OCI-LY1 (cell line): ENCODE data around the gene IQSEC3.

Experiments used
- H2AFZ ChIP-seq: fragments of 200-600 bp; sonication (generic), shearing (Covaris generic); 2 replicates; pipeline ENCODE4 v1.6.0; 2014; ENCODE audit warnings: antibody characterized with exemption, mild to moderate bottlenecking, low read length
- H3F3A ChIP-seq: fragments of 200-600 bp; sonication (generic), shearing (Covaris generic); 2 replicates; pipeline ENCODE4 v1.6.0; 2014; ENCODE audit warnings: mild to moderate bottlenecking, antibody characterized with exemption, low read length, moderate library complexity; ENCODE audit not compliant: insufficient read depth
- H3K27ac ChIP-seq: fragments of 200-600 bp; sonication (generic); 2 replicates; pipeline ENCODE4 v1.5.1; 2014; ENCODE audit warnings: low read length, mixed run types, mild to moderate bottlenecking, low read depth; ENCODE audit not compliant: poor library complexity, severe bottlenecking
- H3K27me3 ChIP-seq: fragments of 200-600 bp; sonication (generic); 2 replicates; pipeline ENCODE4 v1.6.0; 2014; ENCODE audit warnings: antibody characterized with exemption, mild to moderate bottlenecking, low read length, moderate library complexity; ENCODE audit not compliant: insufficient read depth
- H3K36me3 ChIP-seq: fragments of 200-600 bp; sonication (generic); 2 replicates; pipeline ENCODE4 v1.6.1; 2014; ENCODE audit warnings: mild to moderate bottlenecking, antibody characterized with exemption, low read length, moderate library complexity, mixed read lengths; ENCODE audit not compliant: insufficient read depth
- H3K4me1 ChIP-seq: fragments of 200-600 bp; sonication (generic); 2 replicates; pipeline ENCODE4 v1.5.1; 2014; ENCODE audit warnings: mild to moderate bottlenecking, low read length, moderate library complexity; ENCODE audit not compliant: insufficient read depth, severe bottlenecking
- H3K4me2 ChIP-seq: fragments of 200-600 bp; sonication (generic), shearing (Covaris generic); 2 replicates; pipeline ENCODE4 v1.6.1; 2014; ENCODE audit warnings: low read length
- H3K4me3 ChIP-seq: fragments of 200-600 bp; sonication (generic); 2 replicates; pipeline ENCODE4 v1.5.1; 2014; ENCODE audit warnings: low read length, low read depth, mild to moderate bottlenecking, mixed read lengths; ENCODE audit not compliant: poor library complexity, severe bottlenecking
- H3K79me2 ChIP-seq: fragments of 200-600 bp; shearing (Covaris generic); 2 replicates; pipeline ENCODE4 v1.6.1; 2016; ENCODE audit warnings: mixed run types, low read length, mixed read lengths; ENCODE audit not compliant: insufficient read depth
- H3K9ac ChIP-seq: fragments of 200-600 bp; sonication (generic), shearing (Covaris generic); 2 replicates; pipeline ENCODE4 v1.6.1; 2014; ENCODE audit warnings: mild to moderate bottlenecking, low read length, mixed read lengths
- H3K9me2 ChIP-seq: fragments of 200-600 bp; sonication (generic), shearing (Covaris generic); 2 replicates; pipeline ENCODE4 v1.6.1; 2014; ENCODE audit warnings: low read depth, mild to moderate bottlenecking, low read length, mixed read lengths
- H3K9me3 ChIP-seq: fragments of 200-600 bp; shearing (Covaris generic); 2 replicates; pipeline ENCODE4 v1.6.1; 2014; ENCODE audit warnings: low read length, mixed read lengths
- H4K20me1 ChIP-seq: fragments of 200-600 bp; sonication (generic), shearing (Covaris generic); 2 replicates; pipeline ENCODE4 v1.6.0; 2016; ENCODE audit warnings: mild to moderate bottlenecking, low read length; ENCODE audit not compliant: insufficient read depth
- EZH2 ChIP-seq: fragments of 200-600 bp; sonication (generic), shearing (Covaris generic); IDR thresholded peaks from 2 replicates; pipeline ENCODE4 v1.8.0; 2017; ENCODE audit warnings: borderline replicate concordance, mixed run types, mild to moderate bottlenecking, antibody characterized with exemption, low read length, moderate library complexity, mixed read lengths
- TF ChIP-seq, protein P1 (sequence below): fragments of 200-600 bp; sonication (generic), shearing (Covaris generic); IDR thresholded peaks from 2 replicates; pipeline ENCODE4 v1.5.1; 2017; ENCODE audit warnings: mild to moderate bottlenecking, antibody characterized with exemption, low read length, moderate library complexity, mixed read lengths

The IQSEC3 gene

DNA sequence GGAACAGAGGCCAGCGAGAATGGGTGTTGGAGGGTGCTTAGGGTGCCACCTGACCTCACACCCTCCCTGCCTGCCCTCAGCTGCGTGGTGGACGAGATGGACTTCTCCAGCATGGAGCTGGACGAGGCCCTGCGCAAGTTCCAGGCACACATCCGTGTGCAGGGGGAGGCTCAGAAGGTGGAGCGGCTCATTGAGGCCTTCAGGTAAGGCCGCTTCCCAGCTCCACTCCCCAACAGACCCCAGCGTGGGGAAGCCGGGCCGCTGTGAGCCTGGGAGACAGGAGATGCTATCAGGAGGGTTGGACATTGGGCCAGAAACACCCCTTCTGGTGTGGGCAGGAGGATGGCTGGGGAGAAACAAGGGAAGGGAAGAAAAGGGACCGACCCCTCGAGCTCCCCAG is 90.4 kb downstream of the IQSEC3 start:
- H3K9me2 ChIP-seq = no peaks in the 10 kb centered on the region
- no peak overlapping the region for H3K27ac ChIP-seq
- H3K27me3 ChIP-seq = peaks cover 13% of the 10 kb centered on the region; the same call in 1 of the 2 replicates
- TF ChIP-seq, protein P1, sequence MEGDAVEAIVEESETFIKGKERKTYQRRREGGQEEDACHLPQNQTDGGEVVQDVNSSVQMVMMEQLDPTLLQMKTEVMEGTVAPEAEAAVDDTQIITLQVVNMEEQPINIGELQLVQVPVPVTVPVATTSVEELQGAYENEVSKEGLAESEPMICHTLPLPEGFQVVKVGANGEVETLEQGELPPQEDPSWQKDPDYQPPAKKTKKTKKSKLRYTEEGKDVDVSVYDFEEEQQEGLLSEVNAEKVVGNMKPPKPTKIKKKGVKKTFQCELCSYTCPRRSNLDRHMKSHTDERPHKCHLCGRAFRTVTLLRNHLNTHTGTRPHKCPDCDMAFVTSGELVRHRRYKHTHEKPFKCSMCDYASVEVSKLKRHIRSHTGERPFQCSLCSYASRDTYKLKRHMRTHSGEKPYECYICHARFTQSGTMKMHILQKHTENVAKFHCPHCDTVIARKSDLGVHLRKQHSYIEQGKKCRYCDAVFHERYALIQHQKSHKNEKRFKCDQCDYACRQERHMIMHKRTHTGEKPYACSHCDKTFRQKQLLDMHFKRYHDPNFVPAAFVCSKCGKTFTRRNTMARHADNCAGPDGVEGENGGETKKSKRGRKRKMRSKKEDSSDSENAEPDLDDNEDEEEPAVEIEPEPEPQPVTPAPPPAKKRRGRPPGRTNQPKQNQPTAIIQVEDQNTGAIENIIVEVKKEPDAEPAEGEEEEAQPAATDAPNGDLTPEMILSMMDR = no peak
- no peak for TF ChIP-seq EZH2
- no peaks in the 10 kb centered on the region for H3K9me3 ChIP-seq
- H3K79me2 ChIP-seq = no peaks in the 10 kb centered on the region
- no peaks in the 10 kb centered on the region for H4K20me1 ChIP-seq
- no peak overlapping the region for H3K4me3 ChIP-seq
- H3K4me2 ChIP-seq = no peak overlapping the region
- no peaks in the 10 kb centered on the region for H3K36me3 ChIP-seq
- H3K9ac ChIP-seq = no peak overlapping the region
- no peak overlapping the region for H2AFZ ChIP-seq
- H3K4me1 ChIP-seq = no peaks in the 10 kb centered on the region
- H3F3A ChIP-seq = no peaks in the 10 kb centered on the region

DNA sequence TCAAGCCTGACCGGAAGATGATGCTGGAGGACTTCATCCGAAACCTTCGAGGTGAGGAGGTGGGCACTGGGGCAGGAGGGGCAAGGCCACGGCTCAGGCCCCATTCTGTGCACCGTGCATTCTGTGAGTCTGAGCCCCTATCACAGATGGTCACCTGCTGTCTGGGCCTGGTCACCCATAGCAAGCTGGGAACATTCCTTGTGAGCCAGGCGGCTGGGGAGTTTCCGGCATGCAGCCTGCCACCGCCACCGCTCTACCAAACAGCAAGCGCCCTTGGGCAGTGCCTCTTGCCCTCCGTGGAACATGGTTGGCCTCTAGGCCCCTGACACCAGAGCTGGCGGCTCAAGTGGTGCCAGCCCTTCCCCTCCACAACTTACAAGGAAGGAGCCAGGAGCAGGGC is 91.1 kb downstream of the IQSEC3 start:
- no peak overlapping the region for H3K4me3 ChIP-seq
- H3K9me3 ChIP-seq = no peaks in the 10 kb centered on the region
- H3K36me3 ChIP-seq = no peaks in the 10 kb centered on the region
- H3K9ac ChIP-seq = no peak overlapping the region
- no peak overlapping the region for H2AFZ ChIP-seq
- H3K9me2 ChIP-seq = no peaks in the 10 kb centered on the region
- H3K27ac ChIP-seq = no peak overlapping the region
- no peaks in the 10 kb centered on the region for H3F3A ChIP-seq
- H3K4me1 ChIP-seq = no peaks in the 10 kb centered on the region
- peaks cover 13% of the 10 kb centered on the region; the same call in 1 of the 2 replicates for H3K27me3 ChIP-seq
- TF ChIP-seq EZH2 = no peak
- TF ChIP-seq, protein P1 = no peak
- no peaks in the 10 kb centered on the region for H4K20me1 ChIP-seq
- H3K79me2 ChIP-seq = no peaks in the 10 kb centered on the region
- H3K4me2 ChIP-seq = no peak overlapping the region

DNA sequence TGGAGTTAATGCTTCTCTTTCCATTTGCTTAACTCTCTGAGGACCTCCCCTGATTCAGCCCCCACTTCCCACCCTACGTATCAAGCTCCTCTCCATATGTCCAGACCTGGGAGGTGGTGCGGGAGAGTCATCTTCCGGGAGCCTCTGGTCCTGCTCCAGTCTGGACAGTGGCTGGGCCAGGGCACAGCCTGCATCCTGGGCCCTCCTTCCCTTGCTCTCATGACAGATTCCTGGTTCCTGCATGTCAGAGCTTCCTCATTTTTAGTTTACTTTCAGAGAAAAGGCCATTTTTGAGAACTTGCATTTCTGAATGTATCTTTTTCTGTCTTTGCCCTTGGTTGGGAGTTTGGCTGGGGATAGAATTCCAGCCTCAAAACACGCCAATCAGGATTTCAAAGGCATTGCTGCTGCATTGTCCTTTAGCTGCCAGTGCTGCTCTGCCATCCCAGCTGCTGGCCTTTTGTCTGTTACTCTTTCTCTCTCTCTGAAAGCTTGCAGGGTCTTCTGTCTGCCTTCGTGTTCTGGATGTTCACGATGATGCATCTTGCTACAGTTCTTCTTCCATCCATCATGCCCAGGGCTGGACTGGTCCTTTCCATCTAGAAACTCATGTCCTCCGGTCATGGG is 92.7 kb downstream of the IQSEC3 start:
- H3K9me3 ChIP-seq = no peaks in the 10 kb centered on the region
- H3K27me3 ChIP-seq = peaks cover 5% of the 10 kb centered on the region; the same call in 1 of the 2 replicates
- H3F3A ChIP-seq = no peaks in the 10 kb centered on the region
- H3K4me2 ChIP-seq = no peak overlapping the region
- H3K9ac ChIP-seq = no peak overlapping the region
- no peaks in the 10 kb centered on the region for H3K4me1 ChIP-seq
- H3K9me2 ChIP-seq = no peaks in the 10 kb centered on the region
- H4K20me1 ChIP-seq = no peaks in the 10 kb centered on the region
- H2AFZ ChIP-seq = no peak overlapping the region
- H3K4me3 ChIP-seq = no peak overlapping the region
- TF ChIP-seq EZH2 = no peak
- TF ChIP-seq, protein P1 = no peak
- no peaks in the 10 kb centered on the region for H3K79me2 ChIP-seq
- H3K27ac ChIP-seq = no peak overlapping the region
- H3K36me3 ChIP-seq = no peaks in the 10 kb centered on the region
